Measurements from ENCODE around the gene CACNA1I. TPM values are rescaled to one million over a fixed set of nuclear protein-coding genes. Genes with fewer than 3 reads are reported as not detected.
"Not testable (repeated sequence)": the region's sequence is repeated elsewhere in the genome, so short reads cannot be mapped to it uniquely, and the experiment has no call there.

The CACNA1I gene
- 1 to 10 TPM; 8.4 to 9.3 TPM for total RNA-seq

GRCh38 chr22:39570665-39571064 lies at the start of gene CACNA1I:
CACNA1I (plus strand) TSS chr22:39570753; CDS start chr22:39570753, 0 bp downstream.
- H3K4me1 Mint-ChIP-seq: peaks cover 18% of the 10 kb centered on the region
- no peaks in the 10 kb centered on the region for H3K36me3 Mint-ChIP-seq (ENCODE audit: low read depth)
- H3K4me3 Mint-ChIP-seq: no peak within 1 kb of the TSS
- H3K27ac Mint-ChIP-seq: no peak within 1 kb of the TSS
- no peaks in the 10 kb centered on the region for H3K27me3 Mint-ChIP-seq
- DNase-seq: no peak
- POLR2A ChIA-PET: no interaction called here
- CTCF ChIA-PET: interaction anchor here (0.6 kb wide), 1 partner anchor 34 kb away, joined by 3 read pairs; no protein-coding TSS in a partner anchor
- H3K9me3 Mint-ChIP-seq: peaks cover 3% of the 10 kb centered on the region

GRCh38 chr22:39521106-39521885 lies 49.3 kb upstream of the CACNA1I start:
- not testable (repeated sequence) for H3K27me3 Mint-ChIP-seq, H3K9me3 Mint-ChIP-seq, DNase-seq
- POLR2A ChIA-PET: interaction anchor here (0.5 kb wide), 1 partner anchor 20 kb away, joined by 3 read pairs; no protein-coding TSS in a partner anchor
- H3K27ac Mint-ChIP-seq: peak overlapping the region; percentile 97
- peaks cover 64% of the 10 kb centered on the region for H3K4me1 Mint-ChIP-seq
- H3K4me3 Mint-ChIP-seq: peak overlapping the region; percentile 86
- CTCF ChIA-PET: interaction anchor here (1.8 to 11.4 kb wide), 2 partner anchors 9 to 26 kb away, joined by 29 to 216 read pairs; partner anchors contain the start of gene MIEF1
- peaks cover 62% of the 10 kb centered on the region for H3K36me3 Mint-ChIP-seq (ENCODE audit: low read depth)

- Mint-ChIP-seq H3K4me1 (peaks cover 68% of the 10 kb centered on the region), H3K36me3 (ENCODE audit: low read depth) (peaks cover 62% of the 10 kb centered on the region), H3K4me3 (peak overlapping the region; percentile 86), H3K27ac (peak overlapping the region; percentile 97)
- not testable (repeated sequence) for H3K27me3 Mint-ChIP-seq, DNase-seq, H3K9me3 Mint-ChIP-seq
- CTCF ChIA-PET: interaction anchor here (1.6 to 11.4 kb wide), 2 partner anchors 7 to 26 kb away, joined by 4 to 216 read pairs; partner anchors contain the start of gene MIEF1
- POLR2A ChIA-PET: interaction anchor here (0.7 kb wide), 1 partner anchor 600 kb away, joined by 3 read pairs; no protein-coding TSS in a partner anchor
Measured at GRCh38 chr22:39522091-39522490, 48.5 kb upstream of the CACNA1I start.

- POLR2A ChIA-PET: interaction anchor here (0.7 kb wide), 1 partner anchor 599 kb away, joined by 3 read pairs; no protein-coding TSS in a partner anchor
- CTCF ChIA-PET: interaction anchor here (1.6 to 11.4 kb wide), 3 partner anchors 8 to 27 kb away, joined by 4 to 216 read pairs (median 5); partner anchors contain the start of gene MIEF1
- Mint-ChIP-seq H3K4me3 (peak overlapping the region; percentile 86), H3K27ac (peak overlapping the region; percentile 97), H3K27me3 (peaks cover 1% of the 10 kb centered on the region), H3K4me1 (peaks cover 74% of the 10 kb centered on the region), H3K36me3 (ENCODE audit: low read depth) (peaks cover 64% of the 10 kb centered on the region), H3K9me3 (no peaks in the 10 kb centered on the region)
- no peak for DNase-seq
Measured at GRCh38 chr22:39522567-39523300, 47.8 kb upstream of the CACNA1I start.

GRCh38 chr22:39524089-39524752 lies 46.3 kb upstream of the CACNA1I start:
- peaks cover 1% of the 10 kb centered on the region for H3K27me3 Mint-ChIP-seq
- peaks cover 69% of the 10 kb centered on the region for H3K36me3 Mint-ChIP-seq (ENCODE audit: low read depth)
- H3K4me3 Mint-ChIP-seq: no peak overlapping the region
- H3K27ac Mint-ChIP-seq: peak overlapping the region; percentile 9
- CTCF ChIA-PET: interaction anchor here (0.6 to 11.4 kb wide), 6 partner anchors 10 to 531 kb away, joined by 3 to 216 read pairs (median 4); partner anchors contain the start of genes MIEF1 and TAB1
- peaks cover 75% of the 10 kb centered on the region for H3K4me1 Mint-ChIP-seq
- no peaks in the 10 kb centered on the region for H3K9me3 Mint-ChIP-seq
- POLR2A ChIA-PET: interaction anchor here (0.6 to 1.1 kb wide), 2 partner anchors 9 to 204 kb away, joined by 3 read pairs; no protein-coding TSS in a partner anchor
- DNase-seq: no peak

GRCh38 chr22:39524753-39525657 lies 45.5 kb upstream of the CACNA1I start:
- peaks cover 75% of the 10 kb centered on the region for H3K36me3 Mint-ChIP-seq (ENCODE audit: low read depth)
- H3K4me3 Mint-ChIP-seq: peak overlapping the region; percentile 22
- H3K9me3 Mint-ChIP-seq: no peaks in the 10 kb centered on the region
- ChIA-PET CTCF (interaction anchor here (0.6 to 11.4 kb wide), 5 partner anchors 9 to 530 kb away, joined by 3 to 216 read pairs (median 5); partner anchors contain the start of genes MIEF1 and TAB1), POLR2A (interaction anchor here (0.6 to 1.1 kb wide), 2 partner anchors 10 to 205 kb away, joined by 3 read pairs; no protein-coding TSS in a partner anchor)
- no peak for DNase-seq
- H3K4me1 Mint-ChIP-seq: peaks cover 81% of the 10 kb centered on the region
- H3K27me3 Mint-ChIP-seq: peaks cover 1% of the 10 kb centered on the region
- H3K27ac Mint-ChIP-seq: peak overlapping the region; percentile 80

- Mint-ChIP-seq H3K27ac (peak overlapping the region; percentile 80), H3K36me3 (ENCODE audit: low read depth) (peaks cover 77% of the 10 kb centered on the region), H3K4me1 (peaks cover 85% of the 10 kb centered on the region), H3K27me3 (no peaks in the 10 kb centered on the region), H3K4me3 (peak overlapping the region; percentile 22), H3K9me3 (no peaks in the 10 kb centered on the region)
- POLR2A ChIA-PET: no interaction called here
- CTCF ChIA-PET: interaction anchor here (0.6 to 11.4 kb wide), 4 partner anchors 30 to 529 kb away, joined by 3 to 216 read pairs (median 6); partner anchors contain the start of genes MIEF1 and TAB1
- no peak for DNase-seq
Measured at GRCh38 chr22:39525658-39525975, 44.9 kb upstream of the CACNA1I start.

GRCh38 chr22:39526736-39527171 lies 43.8 kb upstream of the CACNA1I start:
- H3K4me1 Mint-ChIP-seq: peaks cover 92% of the 10 kb centered on the region
- peaks cover 75% of the 10 kb centered on the region for H3K36me3 Mint-ChIP-seq (ENCODE audit: low read depth)
- H3K4me3 Mint-ChIP-seq: peak overlapping the region; percentile 5
- DNase-seq: no peak
- H3K27me3 Mint-ChIP-seq: no peaks in the 10 kb centered on the region
- no peaks in the 10 kb centered on the region for H3K9me3 Mint-ChIP-seq
- POLR2A ChIA-PET: no interaction called here
- CTCF ChIA-PET: interaction anchor here (1.1 to 11.4 kb wide), 3 partner anchors 11 to 31 kb away, joined by 3 to 216 read pairs (median 8); partner anchors contain the start of gene MIEF1
- peak overlapping the region; percentile 66 for H3K27ac Mint-ChIP-seq

- H3K4me3 Mint-ChIP-seq: no peak overlapping the region
- peaks cover 71% of the 10 kb centered on the region for H3K36me3 Mint-ChIP-seq (ENCODE audit: low read depth)
Measured at GRCh38 chr22:39527481-39527961, 43.0 kb upstream of the CACNA1I start.

GRCh38 chr22:39528080-39528661 lies 42.4 kb upstream of the CACNA1I start:
- no peak for DNase-seq
- CTCF ChIA-PET: interaction anchor here (0.6 to 11.4 kb wide), 23 partner anchors 8 to 658 kb away, joined by 3 to 216 read pairs (median 6); partner anchors contain the start of genes ATF4, CBX7, MIEF1 and RPL3
- Mint-ChIP-seq H3K27me3 (no peaks in the 10 kb centered on the region), H3K4me1 (peaks cover 85% of the 10 kb centered on the region), H3K27ac (peak overlapping the region; percentile 80), H3K4me3 (peak overlapping the region; percentile 2), H3K9me3 (no peaks in the 10 kb centered on the region), H3K36me3 (ENCODE audit: low read depth) (peaks cover 64% of the 10 kb centered on the region)
- POLR2A ChIA-PET: interaction anchor here (1.2 kb wide), 1 partner anchor 8 kb away, joined by 7 read pairs; the partner anchor contains the start of gene ATF4

More at GRCh38 chr22:39527481-39527961, 43.0 kb upstream of the CACNA1I start:
- H3K27ac Mint-ChIP-seq: peak overlapping the region; percentile 73
- no peaks in the 10 kb centered on the region for H3K27me3 Mint-ChIP-seq
- DNase-seq: no peak
- ChIA-PET POLR2A (no interaction called here), CTCF (interaction anchor here (1.5 to 11.4 kb wide), 2 partner anchors 12 to 32 kb away, joined by 8 to 216 read pairs; partner anchors contain the start of gene MIEF1)
- peaks cover 90% of the 10 kb centered on the region for H3K4me1 Mint-ChIP-seq
- H3K9me3 Mint-ChIP-seq: no peaks in the 10 kb centered on the region
